ENCODE measurements around the gene LRRC75A.
"Not testable (repeated sequence)": the region's sequence is repeated elsewhere in the genome, so short reads cannot be mapped to it uniquely, and the experiment has no call there.

LRRC75A gene
- 2.3 reads per million, percentile 5 among the genes with 10 or more reads in this experiment for total RNA-seq

GRCh38 chr17:16491703-16492612, at the start of gene LRRC75A:
Gene LRRC75A, minus strand, starts transcription at chr17:16492193. Its CDS starts 203 bp downstream, at chr17:16491990.
- peak; percentile 26 for DNase-seq

GRCh38 chr17:16537130-16537458, 45.1 kb upstream of the LRRC75A start:
- DNase-seq: no peak

- DNase-seq: no peak
Observed at GRCh38 chr17:16534236-16534635, 42.2 kb upstream of the LRRC75A start.

- DNase-seq: no peak
Observed at GRCh38 chr17:16529906-16530305, 37.9 kb upstream of the LRRC75A start.

- no peak for DNase-seq
Observed at GRCh38 chr17:16527298-16527697, 35.3 kb upstream of the LRRC75A start.

GRCh38 chr17:16525556-16525955, 33.6 kb upstream of the LRRC75A start:
- not testable (repeated sequence) for DNase-seq

- DNase-seq: peak; percentile 49
Observed at GRCh38 chr17:16521070-16521727, 29.2 kb upstream of the LRRC75A start.

GRCh38 chr17:16519021-16519420, 27.0 kb upstream of the LRRC75A start:
- no peak for DNase-seq

- no peak for DNase-seq
Observed at GRCh38 chr17:16517477-16517876, 25.5 kb upstream of the LRRC75A start.

GRCh38 chr17:16516594-16517051, 24.6 kb upstream of the LRRC75A start:
- DNase-seq: no peak

GRCh38 chr17:16515933-16516332, 23.9 kb upstream of the LRRC75A start:
- DNase-seq: no peak

- no peak for DNase-seq
Observed at GRCh38 chr17:16513873-16514272, 21.9 kb upstream of the LRRC75A start.

GRCh38 chr17:16512011-16512410, 20.0 kb upstream of the LRRC75A start:
- no peak for DNase-seq

- no peak for DNase-seq
Observed at GRCh38 chr17:16511593-16511992, 19.6 kb upstream of the LRRC75A start.

- no peak for DNase-seq
Observed at GRCh38 chr17:16507918-16508533, 16.0 kb upstream of the LRRC75A start.

GRCh38 chr17:16506188-16506587, 14.2 kb upstream of the LRRC75A start:
- DNase-seq: no peak

GRCh38 chr17:16504984-16505383, 13.0 kb upstream of the LRRC75A start:
- DNase-seq: no peak

- no peak for DNase-seq
Observed at GRCh38 chr17:16496820-16497489, 5.0 kb upstream of the LRRC75A start.

- DNase-seq: no peak
Observed at GRCh38 chr17:16495980-16496819, 4.2 kb upstream of the LRRC75A start.

- DNase-seq: no peak
Observed at GRCh38 chr17:16495561-16495960, 3.6 kb upstream of the LRRC75A start.

- no peak for DNase-seq
Observed at GRCh38 chr17:16494059-16494458, 2.1 kb upstream of the LRRC75A start.

- no peak for DNase-seq
Observed at GRCh38 chr17:16493531-16494046, 1.6 kb upstream of the LRRC75A start.

Measured in effector CD4-positive, alpha-beta T cell (primary cell).